Stomach smooth muscle (tissue), 2 donors: Measurements from ENCODE around the gene RNU11.

Experiments
- H3K27ac ChIP-seq: one replicate; pipeline ENCODE4 v1.7.0; 2013; ENCODE audit warnings: mild to moderate bottlenecking, low read length, inconsistent platforms
- H3K27me3 ChIP-seq, 2 donors: one replicate each; pipeline ENCODE4 v1.7.0; 2013; ENCODE audit warnings: low read length in 2 of 2; ENCODE audit not compliant: insufficient read depth in 2 of 2, control insufficient read depth in 1 of 2
- H3K36me3 ChIP-seq, 2 donors: one replicate each; pipeline ENCODE4 v1.7.0; 2013; ENCODE audit warnings: low read length in 2 of 2; ENCODE audit not compliant: control insufficient read depth in 2 of 2, insufficient read depth in 2 of 2
- H3K4me1 ChIP-seq: one replicate; pipeline ENCODE4 v1.7.0; 2013; ENCODE audit warnings: low read length; ENCODE audit not compliant: control insufficient read depth, insufficient read depth
- H3K4me3 ChIP-seq, 2 donors: one replicate each; pipeline ENCODE4 v1.7.0; 2013; ENCODE audit warnings: low read length in 2 of 2
- H3K9ac ChIP-seq, 2 donors: one replicate each; pipeline ENCODE4 v1.7.0; 2013; ENCODE audit warnings: low read length in 2 of 2, mild to moderate bottlenecking in 1 of 2
- H3K9me3 ChIP-seq, 2 donors: one replicate each; pipeline ENCODE4 v1.7.0; 2013; ENCODE audit warnings: low read length in 2 of 2; ENCODE audit not compliant: control insufficient read depth in 2 of 2
- donor health status: healthy.
- donor health status: Pancreatic carcinoma.

The RNU11 gene

DNA sequence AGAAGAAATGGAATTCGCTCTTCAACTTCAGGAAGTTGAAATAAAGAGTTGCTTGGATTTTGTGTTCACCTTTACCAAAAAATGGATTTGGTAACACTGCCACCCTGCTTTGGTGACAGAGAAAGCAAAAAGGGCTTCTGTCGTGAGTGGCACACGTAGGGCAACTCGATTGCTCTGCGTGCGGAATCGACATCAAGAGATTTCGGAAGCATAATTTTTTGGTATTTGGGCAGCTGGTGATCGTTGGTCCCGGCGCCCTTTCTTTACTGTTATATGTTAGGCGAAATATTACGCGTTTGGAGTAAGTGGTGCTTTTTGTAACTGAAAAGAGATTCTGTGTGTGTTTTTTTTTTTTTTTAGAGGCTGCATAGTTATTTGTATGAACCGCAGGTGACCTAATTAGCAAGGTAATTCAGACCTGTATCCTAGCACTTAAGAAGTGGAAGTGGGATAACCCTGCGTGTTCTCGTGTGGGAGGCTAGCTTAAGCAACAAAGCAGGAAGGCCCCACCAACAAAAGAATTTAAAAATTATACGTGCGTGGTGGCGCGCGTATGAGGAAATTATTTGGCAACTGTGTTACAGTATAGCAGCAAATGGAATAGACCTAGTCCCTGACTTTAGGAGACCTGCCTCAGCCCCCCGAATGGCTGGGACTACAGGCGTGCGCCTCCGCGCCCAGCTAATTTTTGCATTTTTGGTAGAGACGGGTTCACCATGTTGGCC, at the start of gene RNU11:
RNU11 (plus strand) TSS at position 127 of the 725 bp plus-strand sequence.
- Histone ChIP-seq H3K4me1 (peaks cover 10% of the 10 kb centered on the region), H3K9me3 (no peaks in the 10 kb centered on the region), H3K4me3 (peak within 1 kb of the TSS; percentile 68 to 79), H3K27ac (peak within 1 kb of the TSS; percentile 91), H3K9ac (peak within 1 kb of the TSS; percentile 74 to 93), H3K27me3 (no peaks in the 10 kb centered on the region), H3K36me3 (no peaks in the 10 kb centered on the region)

DNA sequence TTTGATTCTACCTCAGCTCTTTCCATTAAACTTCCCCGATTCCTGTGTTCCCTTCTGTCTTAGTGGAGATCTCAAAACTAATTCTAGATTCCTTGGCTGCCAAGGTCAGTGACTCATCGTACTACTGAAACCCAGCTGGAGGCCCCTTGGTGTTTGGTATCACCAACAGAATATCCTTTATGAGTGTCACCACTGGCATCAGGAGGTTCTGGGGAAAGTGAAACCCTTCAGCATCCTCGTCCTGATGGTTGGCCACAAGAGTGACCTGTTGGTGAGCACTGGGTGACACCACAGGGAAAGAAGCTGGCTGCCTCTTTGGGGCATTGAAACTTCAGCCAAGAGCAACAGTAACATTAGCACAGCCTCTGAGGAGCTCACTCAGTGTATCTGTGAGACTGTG, 46.7 kb upstream of the RNU11 start:
- no peak overlapping the region for H3K27ac ChIP-seq
- H3K9ac ChIP-seq = no peak overlapping the region

DNA sequence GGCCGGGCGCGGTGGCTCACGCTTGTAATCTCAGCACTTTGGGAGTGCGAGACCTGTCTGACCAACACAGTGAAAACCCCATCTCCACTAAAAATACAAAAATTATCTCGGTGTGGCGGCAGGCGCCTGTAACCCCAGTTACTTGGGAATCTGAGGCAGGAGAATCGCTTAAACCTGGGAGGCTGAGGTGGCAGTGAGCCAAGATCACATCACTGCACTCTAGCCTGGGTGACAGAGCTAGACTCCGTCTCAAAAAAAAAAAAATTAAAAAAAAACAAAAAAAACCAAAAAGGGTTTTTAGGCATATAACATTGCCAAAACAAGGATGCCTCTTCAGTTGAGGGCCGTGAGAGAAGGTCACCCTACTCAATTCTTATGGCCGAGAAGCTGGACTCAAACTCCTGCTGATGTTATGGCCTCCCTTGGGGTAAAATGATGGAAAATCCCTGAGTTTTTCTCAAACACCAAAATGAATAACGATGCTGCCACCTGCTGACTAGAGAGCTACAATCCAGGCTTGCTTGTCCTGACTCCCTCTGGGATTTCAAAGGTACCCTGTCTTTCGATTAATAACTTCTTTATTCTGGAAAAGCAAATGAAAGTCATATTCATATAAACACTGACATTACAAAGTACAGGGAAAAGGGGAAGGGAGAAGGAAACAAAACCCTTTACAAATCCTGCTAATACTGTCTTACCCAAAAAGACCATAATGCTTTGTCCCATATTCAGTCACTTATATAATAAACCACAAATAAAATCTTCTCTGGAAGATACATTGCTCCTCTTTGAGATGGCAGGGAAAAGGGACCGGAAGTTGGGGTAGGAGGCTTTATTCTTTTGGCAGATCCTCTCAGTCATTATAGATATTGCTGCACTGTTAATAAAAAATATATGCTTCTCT, 45.6 kb upstream of the RNU11 start:
- no peak overlapping the region for H3K4me3 ChIP-seq
- H3K4me1 ChIP-seq = no peaks in the 10 kb centered on the region
- H3K9me3 ChIP-seq = no peaks in the 10 kb centered on the region
- H3K36me3 ChIP-seq = peaks cover 29 to 34% of the 10 kb centered on the region in 2 donors
- H3K9ac ChIP-seq = no peak overlapping the region
- no peak overlapping the region for H3K27ac ChIP-seq
- no peaks in the 10 kb centered on the region for H3K27me3 ChIP-seq

More for the DNA sequence above, 46.7 kb upstream of the RNU11 start:
- Histone ChIP-seq H3K4me1 (no peaks in the 10 kb centered on the region), H3K27me3 (no peaks in the 10 kb centered on the region), H3K4me3 (no peak overlapping the region), H3K9me3 (no peaks in the 10 kb centered on the region), H3K36me3 (peaks cover 25 to 30% of the 10 kb centered on the region in 2 donors)

DNA sequence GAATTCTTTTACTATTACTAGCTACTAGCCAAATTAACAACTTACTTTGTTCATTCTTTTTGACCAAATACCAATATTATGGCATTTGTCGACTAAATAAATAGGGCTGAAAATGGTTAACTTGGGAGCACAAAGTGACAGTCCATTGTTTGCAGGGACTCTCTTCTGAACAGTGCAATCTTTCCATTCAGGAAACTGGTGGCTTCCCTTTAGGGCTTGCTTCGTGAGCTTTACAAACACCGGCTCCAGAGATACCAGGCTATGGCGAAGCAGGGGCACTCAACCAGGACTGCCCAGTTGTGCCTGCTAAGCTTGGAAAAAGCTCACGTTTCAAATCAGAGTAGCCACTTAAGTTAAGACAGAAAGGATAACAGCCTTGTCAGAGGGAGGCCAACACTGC, 44.0 kb upstream of the RNU11 start:
- Histone ChIP-seq H3K36me3 (peaks cover 29 to 35% of the 10 kb centered on the region in 2 donors), H3K27me3 (no peaks in the 10 kb centered on the region), H3K27ac (no peak overlapping the region), H3K4me1 (no peaks in the 10 kb centered on the region), H3K4me3 (no peak overlapping the region), H3K9me3 (no peaks in the 10 kb centered on the region), H3K9ac (no peak overlapping the region)

DNA sequence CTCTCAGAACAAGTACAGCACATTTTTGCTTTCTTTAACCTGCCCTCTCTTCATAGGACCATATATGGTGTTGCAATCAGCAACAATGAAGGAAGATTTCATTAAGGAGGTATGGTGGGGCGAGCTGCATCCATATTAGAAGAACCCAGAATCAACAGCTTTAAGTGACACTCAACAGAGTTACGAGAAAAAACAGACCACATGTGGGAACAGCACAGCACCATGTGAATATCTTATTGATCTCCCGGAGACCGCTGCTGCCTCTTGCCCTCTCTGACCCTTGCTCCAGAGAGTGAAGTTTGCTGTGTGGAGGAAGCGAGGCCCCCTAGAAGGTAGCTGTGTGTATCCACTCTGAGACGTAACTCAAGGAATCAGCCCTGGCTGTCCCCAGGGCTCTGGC, 43.4 kb upstream of the RNU11 start:
- H3K36me3 ChIP-seq = peaks cover 29 to 35% of the 10 kb centered on the region in 2 donors
- no peak overlapping the region for H3K9ac ChIP-seq
- H3K9me3 ChIP-seq = no peaks in the 10 kb centered on the region
- no peaks in the 10 kb centered on the region for H3K4me1 ChIP-seq
- no peak overlapping the region for H3K27ac ChIP-seq
- H3K27me3 ChIP-seq = no peaks in the 10 kb centered on the region
- H3K4me3 ChIP-seq = no peak overlapping the region

DNA sequence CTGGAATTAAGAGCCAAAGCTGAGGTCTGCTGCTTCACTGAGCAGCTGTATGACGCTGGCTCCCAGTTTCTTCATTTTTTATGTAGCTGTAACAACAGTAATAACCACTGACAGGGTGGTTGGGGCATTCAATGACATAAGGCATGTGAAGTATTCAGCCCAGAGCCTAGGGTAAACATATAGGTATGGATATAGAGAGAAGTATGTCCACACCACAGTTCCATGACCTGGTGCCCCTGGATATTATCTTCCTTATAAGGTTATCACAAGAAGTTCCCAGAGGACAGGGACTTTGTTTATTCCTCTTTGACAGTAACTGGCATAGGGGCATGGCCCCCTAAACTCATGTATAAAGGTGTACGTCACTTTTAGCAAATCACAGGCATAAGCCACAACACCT, 41.6 kb upstream of the RNU11 start:
- peaks cover 38 to 41% of the 10 kb centered on the region in 2 donors for H3K36me3 ChIP-seq
- no peak overlapping the region for H3K4me3 ChIP-seq
- no peak overlapping the region for H3K9ac ChIP-seq
- no peaks in the 10 kb centered on the region for H3K4me1 ChIP-seq
- H3K9me3 ChIP-seq = no peaks in the 10 kb centered on the region
- no peaks in the 10 kb centered on the region for H3K27me3 ChIP-seq
- H3K27ac ChIP-seq = no peak overlapping the region

DNA sequence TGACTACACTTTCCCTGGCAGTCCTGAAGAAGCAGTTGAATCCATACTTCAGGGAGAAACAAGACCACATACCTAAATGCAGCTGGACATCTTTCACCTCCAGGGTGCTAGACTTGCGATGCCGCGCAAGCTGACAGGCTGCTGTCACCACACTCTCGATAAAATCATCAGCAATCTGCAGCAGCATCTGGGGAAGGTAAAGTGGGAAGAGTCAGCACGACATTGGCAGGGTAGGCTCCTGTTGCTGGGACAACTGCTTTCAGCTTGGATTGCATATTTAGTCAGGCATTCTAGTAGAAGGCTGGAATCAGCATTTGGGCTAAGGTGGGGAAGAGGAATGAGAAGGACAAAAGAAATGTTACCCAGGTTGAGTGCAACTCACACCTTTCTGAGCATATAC, 35.2 kb upstream of the RNU11 start:
- Histone ChIP-seq H3K9me3 (no peaks in the 10 kb centered on the region), H3K36me3 (peaks cover 21 to 28% of the 10 kb centered on the region in 2 donors)

DNA sequence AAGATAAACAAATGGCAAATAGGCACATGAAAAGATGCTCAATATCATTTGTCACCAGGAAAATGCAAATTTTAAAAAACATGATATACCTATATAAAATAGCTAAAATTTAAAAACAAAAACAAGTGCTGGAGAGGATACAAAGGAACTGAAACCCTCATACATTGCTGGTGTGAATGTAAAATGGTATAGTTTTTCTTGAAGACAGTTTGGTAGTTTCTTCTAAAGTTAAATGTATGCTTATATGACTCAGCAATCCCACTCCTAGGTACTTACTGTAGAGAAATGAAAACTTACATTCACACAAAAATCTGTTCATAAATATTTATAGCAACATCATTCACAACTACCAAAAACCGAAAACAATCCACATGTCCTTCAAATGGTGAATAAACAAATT, 16.7 kb upstream of the RNU11 start:
- no peaks in the 10 kb centered on the region for H3K27me3 ChIP-seq
- no peaks in the 10 kb centered on the region for H3K9me3 ChIP-seq
- no peak overlapping the region for H3K27ac ChIP-seq
- H3K9ac ChIP-seq = no peak overlapping the region
- no peaks in the 10 kb centered on the region for H3K36me3 ChIP-seq
- no peak overlapping the region for H3K4me3 ChIP-seq
- H3K4me1 ChIP-seq = no peaks in the 10 kb centered on the region

More for the DNA sequence above, 35.2 kb upstream of the RNU11 start:
- H3K4me1 ChIP-seq = no peaks in the 10 kb centered on the region
- H3K27me3 ChIP-seq = no peaks in the 10 kb centered on the region
- H3K9ac ChIP-seq = no peak overlapping the region
- no peak overlapping the region for H3K4me3 ChIP-seq
- no peak overlapping the region for H3K27ac ChIP-seq

DNA sequence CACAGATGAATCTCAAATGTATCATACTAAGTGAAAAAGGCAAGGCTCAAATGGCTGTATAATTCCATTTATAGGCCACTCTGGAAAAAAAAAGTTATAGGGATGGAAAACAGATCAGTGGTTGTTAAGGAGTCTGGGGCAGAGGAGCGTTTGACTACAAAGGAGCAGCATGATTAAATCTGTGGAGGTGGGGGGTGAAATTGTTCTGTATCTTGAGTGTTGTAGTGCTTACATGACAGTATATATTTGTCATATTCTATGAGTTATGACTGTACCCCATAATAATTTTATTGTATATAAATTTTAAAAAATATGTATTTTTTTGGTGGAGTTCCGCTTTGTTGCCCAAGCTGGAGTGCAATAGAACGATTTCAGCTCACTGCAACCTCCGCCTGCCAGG, 15.8 kb upstream of the RNU11 start:
- Histone ChIP-seq H3K27ac (no peak overlapping the region), H3K9me3 (no peaks in the 10 kb centered on the region), H3K9ac (no peak overlapping the region), H3K36me3 (no peaks in the 10 kb centered on the region), H3K4me3 (no peak overlapping the region), H3K27me3 (no peaks in the 10 kb centered on the region), H3K4me1 (no peaks in the 10 kb centered on the region)

DNA sequence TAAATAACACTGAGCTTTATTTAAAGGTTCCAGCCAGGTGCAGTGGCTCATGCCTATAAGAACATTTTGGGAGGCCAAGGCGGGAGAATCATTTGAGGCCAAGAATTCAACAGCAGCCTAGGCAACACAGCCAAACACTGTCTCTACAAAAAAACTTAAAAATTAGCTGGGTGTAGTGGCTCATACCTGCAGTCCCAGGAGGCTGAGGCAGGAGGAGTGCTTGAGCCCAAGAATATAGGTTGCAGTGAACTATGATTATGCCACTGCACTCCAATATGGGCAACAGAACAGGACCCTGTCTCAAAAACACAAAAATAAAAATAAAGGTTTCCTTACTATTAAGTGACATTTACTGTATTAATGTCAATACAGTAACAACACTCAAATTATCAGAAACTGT, 7.6 kb upstream of the RNU11 start:
- Histone ChIP-seq H3K9me3 (no peaks in the 10 kb centered on the region), H3K9ac (no peak overlapping the region), H3K36me3 (no peaks in the 10 kb centered on the region), H3K27me3 (no peaks in the 10 kb centered on the region), H3K4me3 (no peak overlapping the region), H3K27ac (no peak overlapping the region), H3K4me1 (peaks cover 16% of the 10 kb centered on the region)
